Coronary artery (tissue), 2 donors: Measurements from ENCODE around the gene RALGAPA2.

Experiments
- DNase-seq: peaks from one replicate; pipeline ENCODE4 v3.0.0-alpha.2; 2017; ENCODE audit warnings: low spot score
- H3K27ac ChIP-seq, 2 donors: fragments of 200-600 bp; sonication (generic); one replicate each; pipeline ENCODE4 v1.5.1; 2016 to 2019
- H3K4me3 ChIP-seq: fragments of 200-600 bp; sonication (generic); 2 replicates; pipeline ENCODE4 v1.5.1; 2016; ENCODE audit warnings: mild to moderate bottlenecking, moderate library complexity
- CTCF ChIP-seq: fragments of 200-600 bp; sonication (generic); IDR thresholded peaks from one replicate; pipeline ENCODE4 v1.5.1; 2019; ENCODE audit warnings: antibody characterized with exemption

RALGAPA2 gene

DNA sequence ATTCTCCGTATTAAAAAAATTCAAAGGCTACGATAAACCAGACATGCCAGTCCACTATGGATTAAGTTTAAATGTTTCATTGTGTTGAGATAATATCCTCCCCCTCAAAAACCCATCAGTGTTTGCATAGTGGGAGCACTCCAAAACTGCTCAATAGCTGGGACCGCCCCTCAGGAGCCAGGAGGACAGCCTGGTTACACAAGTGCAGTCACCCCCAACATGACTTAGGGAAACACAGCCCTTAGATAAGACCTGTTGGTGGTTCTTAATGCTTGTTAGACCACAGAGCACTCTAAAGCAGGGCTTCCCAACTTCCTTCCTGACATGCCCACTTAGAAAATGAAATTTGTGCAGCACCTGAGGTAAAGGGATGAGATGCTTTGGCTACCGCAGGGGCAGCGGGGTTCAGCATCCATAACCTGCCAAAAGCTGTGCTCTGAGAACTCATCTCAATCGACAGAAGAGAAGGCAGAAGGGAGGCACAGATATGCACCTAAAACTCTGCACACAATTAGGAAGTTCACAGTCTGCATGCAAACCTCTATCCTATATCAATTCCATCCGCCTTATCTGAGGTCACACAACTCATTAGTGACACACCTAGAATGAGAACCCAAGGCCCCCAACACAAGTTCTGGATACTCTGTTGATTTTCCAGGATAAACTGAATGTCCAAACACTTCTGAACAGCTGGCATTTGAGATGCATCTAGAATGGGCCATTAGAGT is 74.3 kb downstream of the RALGAPA2 start:
- DNase-seq = no peak
- TF ChIP-seq CTCF = no peak
- Histone ChIP-seq H3K4me3 (no peak overlapping the region), H3K27ac (no peak overlapping the region)

DNA sequence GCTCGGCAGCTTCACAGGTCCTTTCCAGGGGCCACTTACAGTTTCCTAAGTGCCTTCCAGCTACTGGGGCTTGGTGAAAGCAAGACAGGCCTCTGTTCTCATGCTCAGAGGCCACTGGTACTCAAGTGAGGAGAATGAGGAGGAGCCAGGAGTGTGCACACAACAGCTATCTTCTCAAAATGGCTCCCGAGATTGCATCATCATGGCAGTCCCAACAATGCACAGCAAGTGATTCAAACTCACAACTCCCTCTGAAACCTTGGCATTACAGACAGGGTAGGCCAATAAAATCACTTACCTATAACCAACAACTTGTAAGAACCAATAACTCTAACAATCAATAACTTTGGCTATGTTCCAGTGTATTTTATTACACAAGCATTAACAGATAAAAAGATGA is 77.4 kb downstream of the RALGAPA2 start:
- no peak for DNase-seq
- TF ChIP-seq CTCF = no peak
- Histone ChIP-seq H3K4me3 (no peak overlapping the region), H3K27ac (no peak overlapping the region)

DNA sequence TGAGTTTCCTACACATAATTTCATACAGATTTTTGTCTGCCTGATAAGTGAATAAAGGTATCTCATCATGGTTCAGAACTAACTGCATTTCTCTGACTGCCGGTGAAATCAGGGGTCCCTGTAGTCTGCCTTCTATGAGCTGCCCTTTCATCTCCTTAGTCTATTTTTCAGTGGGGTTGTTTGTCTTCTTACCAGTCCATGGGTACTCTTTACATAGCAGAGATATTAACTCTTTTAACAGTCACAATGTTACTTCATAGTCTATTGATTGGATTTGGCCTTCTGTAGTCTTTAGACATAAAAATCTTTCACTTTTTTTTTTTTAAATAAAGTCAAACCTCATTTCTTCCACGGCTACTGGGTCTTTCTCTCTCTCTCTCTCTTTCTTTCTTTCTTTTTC is 79.8 kb downstream of the RALGAPA2 start:
- H3K27ac ChIP-seq = no peak overlapping the region
- DNase-seq = no peak
- no peak overlapping the region for H3K4me3 ChIP-seq
- no peak for TF ChIP-seq CTCF

DNA sequence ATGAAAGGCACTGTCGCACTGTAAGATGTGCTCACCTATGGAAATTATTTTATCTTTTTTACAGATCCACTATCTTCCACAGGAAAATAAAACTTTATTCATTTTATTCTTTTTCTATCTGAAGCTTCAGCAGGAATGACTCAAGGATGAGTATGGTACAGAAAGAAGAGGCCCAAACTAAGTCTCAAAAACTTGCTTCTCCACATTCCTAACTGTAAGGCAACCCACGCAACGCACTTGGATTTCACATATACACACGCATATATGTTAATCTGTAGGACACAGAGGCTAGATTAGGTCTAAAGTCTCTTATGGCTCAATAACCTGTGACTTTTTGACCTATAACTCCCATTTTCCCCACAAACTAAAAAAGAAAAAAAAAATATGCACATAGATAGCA is 81.9 kb downstream of the RALGAPA2 start:
- TF ChIP-seq CTCF = no peak
- no peak overlapping the region for H3K27ac ChIP-seq
- DNase-seq = no peak
- no peak overlapping the region for H3K4me3 ChIP-seq

- H3K4me3 ChIP-seq = no peak overlapping the region
- DNase-seq = no peak
- no peak overlapping the region for H3K27ac ChIP-seq
- no peak for TF ChIP-seq CTCF
Measured at GRCh38 chr20:20629556-20630188, 82.8 kb downstream of the RALGAPA2 start.

DNA sequence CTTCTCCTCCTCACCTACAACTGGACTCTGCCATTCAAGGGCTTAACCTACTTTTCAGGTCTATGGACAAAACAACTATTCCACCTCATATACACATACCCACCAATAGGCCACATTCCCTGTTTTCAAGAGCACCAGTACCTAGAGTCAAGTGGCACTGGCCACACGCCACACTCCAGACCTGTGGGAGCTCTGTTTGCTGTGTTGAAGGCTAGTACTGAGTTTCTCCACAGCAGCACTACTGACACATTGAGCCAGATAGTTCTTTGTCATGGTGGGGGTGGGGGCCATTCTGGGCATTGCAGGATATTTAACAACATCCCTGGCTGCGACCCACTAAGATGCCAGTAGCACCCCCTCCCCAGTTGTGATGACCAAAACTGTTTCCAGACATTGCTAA is 84.1 kb downstream of the RALGAPA2 start:
- Histone ChIP-seq H3K4me3 (no peak overlapping the region), H3K27ac (no peak overlapping the region)
- TF ChIP-seq CTCF = no peak
- no peak for DNase-seq

GRCh38 chr20:20627471-20627870 is 85.0 kb downstream of the RALGAPA2 start:
- no peak overlapping the region for H3K27ac ChIP-seq
- no peak for TF ChIP-seq CTCF
- no peak overlapping the region for H3K4me3 ChIP-seq
- no peak for DNase-seq
